ENCODE measurements around the gene UQCC5. TPM values are rescaled to one million over a fixed set of nuclear protein-coding genes. Genes with fewer than 3 reads are reported as not detected.

UQCC5 gene
- total RNA-seq, 1 experiment from 2014 or later = 10.3 TPM

GRCh38 chr3:52554026-52554755 lies 17.8 kb downstream of the UQCC5 start:
- TF ChIP-seq, protein P1, sequence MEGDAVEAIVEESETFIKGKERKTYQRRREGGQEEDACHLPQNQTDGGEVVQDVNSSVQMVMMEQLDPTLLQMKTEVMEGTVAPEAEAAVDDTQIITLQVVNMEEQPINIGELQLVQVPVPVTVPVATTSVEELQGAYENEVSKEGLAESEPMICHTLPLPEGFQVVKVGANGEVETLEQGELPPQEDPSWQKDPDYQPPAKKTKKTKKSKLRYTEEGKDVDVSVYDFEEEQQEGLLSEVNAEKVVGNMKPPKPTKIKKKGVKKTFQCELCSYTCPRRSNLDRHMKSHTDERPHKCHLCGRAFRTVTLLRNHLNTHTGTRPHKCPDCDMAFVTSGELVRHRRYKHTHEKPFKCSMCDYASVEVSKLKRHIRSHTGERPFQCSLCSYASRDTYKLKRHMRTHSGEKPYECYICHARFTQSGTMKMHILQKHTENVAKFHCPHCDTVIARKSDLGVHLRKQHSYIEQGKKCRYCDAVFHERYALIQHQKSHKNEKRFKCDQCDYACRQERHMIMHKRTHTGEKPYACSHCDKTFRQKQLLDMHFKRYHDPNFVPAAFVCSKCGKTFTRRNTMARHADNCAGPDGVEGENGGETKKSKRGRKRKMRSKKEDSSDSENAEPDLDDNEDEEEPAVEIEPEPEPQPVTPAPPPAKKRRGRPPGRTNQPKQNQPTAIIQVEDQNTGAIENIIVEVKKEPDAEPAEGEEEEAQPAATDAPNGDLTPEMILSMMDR (conservative IDR thresholded peaks at IDR 0.05; ENCODE audit: low read depth, low read length) = no peak
- no peak for TF ChIP-seq EZH2 (IDR thresholded peaks at IDR 0.05; ENCODE audit: borderline replicate concordance, low read depth, low read length, poor library complexity, severe bottlenecking)
- no peak for DNase-seq (ENCODE audit: low spot score)
- POLR2A ChIA-PET (ENCODE audit: low non-redundant PET) = interaction anchor here (0.7 kb wide), 1 partner anchor 36 kb away, joined by 11 read pairs; no protein-coding TSS in a partner anchor
- intact Hi-C loops (cut with micrococcal nuclease; ENCODE audit: unreplicated experiment) = no loop called here
- no peaks in the 10 kb centered on the region for H3K4me1 ChIP-seq (ENCODE audit: insufficient read depth, low read length, poor library complexity, severe bottlenecking)
- H3K4me3 ChIP-seq (ENCODE audit: low read depth, low read length, poor library complexity, severe bottlenecking) = no peak overlapping the region
- no peak overlapping the region for H3K27ac ChIP-seq (ENCODE audit: low read depth, low read length, poor library complexity, severe bottlenecking)
- CTCF ChIA-PET = no interaction called here
- no peaks in the 10 kb centered on the region for H3K27me3 ChIP-seq (replicated peaks; ENCODE audit: insufficient read depth, low read depth, low read length, poor library complexity)
- H3K36me3 ChIP-seq (ENCODE audit: insufficient read depth, low read length, poor library complexity, severe bottlenecking) = peaks cover 11% of the 10 kb centered on the region
- BruUV-seq (replicated peaks) = no TSS peak
- H3K9me3 ChIP-seq (ENCODE audit: low read depth, low read length, poor library complexity, severe bottlenecking) = no peaks in the 10 kb centered on the region

DNA sequence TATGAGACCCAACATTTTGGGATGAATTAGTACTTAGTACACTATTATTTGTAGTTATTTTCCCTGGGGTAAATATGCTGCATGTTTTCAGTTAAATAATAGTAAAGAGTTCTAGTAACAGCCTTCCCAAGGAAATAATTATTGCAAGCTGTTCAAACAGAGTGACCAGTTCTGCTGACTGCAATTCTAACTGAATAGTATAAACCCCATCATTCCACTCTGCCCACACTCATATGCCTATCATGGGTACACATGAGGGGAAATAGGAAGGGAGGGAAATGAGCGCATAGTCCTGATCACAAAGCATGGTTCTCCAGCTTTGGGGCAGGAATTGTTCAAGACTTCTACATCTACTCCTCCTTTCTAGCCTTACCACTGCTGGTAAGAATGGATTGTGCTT lies 18.7 kb downstream of the UQCC5 start:
- no peaks in the 10 kb centered on the region for H3K27me3 ChIP-seq (replicated peaks; ENCODE audit: insufficient read depth, low read depth, low read length, poor library complexity)
- no TSS peak for BruUV-seq (replicated peaks)
- no peak for DNase-seq (ENCODE audit: low spot score)
- H3K27ac ChIP-seq (ENCODE audit: low read depth, low read length, poor library complexity, severe bottlenecking) = no peak overlapping the region
- H3K4me3 ChIP-seq (ENCODE audit: low read depth, low read length, poor library complexity, severe bottlenecking) = no peak overlapping the region
- TF ChIP-seq EZH2 (IDR thresholded peaks at IDR 0.05; ENCODE audit: borderline replicate concordance, low read depth, low read length, poor library complexity, severe bottlenecking) = no peak
- TF ChIP-seq, protein P1 (conservative IDR thresholded peaks at IDR 0.05; ENCODE audit: low read depth, low read length) = no peak
- no peaks in the 10 kb centered on the region for H3K9me3 ChIP-seq (ENCODE audit: low read depth, low read length, poor library complexity, severe bottlenecking)
- intact Hi-C loops (cut with micrococcal nuclease; ENCODE audit: unreplicated experiment) = no loop called here
- ChIA-PET CTCF (no interaction called here), POLR2A (ENCODE audit: low non-redundant PET) (no interaction called here)
- no peaks in the 10 kb centered on the region for H3K4me1 ChIP-seq (ENCODE audit: insufficient read depth, low read length, poor library complexity, severe bottlenecking)
- H3K36me3 ChIP-seq (ENCODE audit: insufficient read depth, low read length, poor library complexity, severe bottlenecking) = peaks cover 17% of the 10 kb centered on the region

DNA sequence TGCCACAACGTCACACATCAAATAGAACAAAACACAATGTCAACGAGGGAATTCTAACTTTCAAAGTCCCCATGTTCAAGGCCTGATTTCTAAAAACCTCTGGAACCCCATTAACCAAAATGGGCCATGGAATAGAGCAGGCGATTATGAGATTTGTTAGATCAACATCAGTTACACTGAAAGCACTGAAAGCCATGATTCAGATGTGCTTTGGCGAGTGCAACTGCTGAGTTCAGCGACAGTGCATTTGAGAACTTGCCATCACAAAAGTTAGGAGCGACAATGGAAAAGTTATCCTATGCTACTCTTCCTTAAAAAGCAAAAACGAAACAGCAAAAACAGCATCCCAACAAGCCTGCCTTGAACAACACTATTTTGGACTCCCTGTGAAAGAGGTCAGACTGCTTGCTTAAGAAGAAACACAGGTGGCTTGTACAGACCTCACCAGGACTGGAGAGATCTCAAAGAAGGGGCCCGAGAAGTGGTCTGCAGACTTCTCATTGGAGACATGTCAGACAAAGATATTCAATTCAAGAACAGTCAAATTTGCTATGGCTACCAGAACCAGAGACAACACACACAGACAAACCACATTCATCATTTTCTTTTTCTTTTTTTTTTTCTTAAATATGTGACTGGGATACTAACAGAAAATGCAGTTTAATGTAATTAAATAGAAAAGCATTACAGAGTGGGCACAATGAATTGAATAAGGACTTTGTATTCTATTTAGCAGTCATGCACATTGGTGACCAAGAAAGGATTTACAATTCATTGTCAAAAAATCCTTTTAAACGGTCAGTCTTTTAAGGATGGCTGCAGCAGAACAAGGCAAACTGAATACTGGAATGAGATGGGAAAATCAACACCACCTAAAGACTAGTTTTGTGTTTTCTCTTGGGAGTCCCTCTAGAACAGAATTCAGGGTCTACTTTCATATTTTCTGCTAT lies 20.9 kb downstream of the UQCC5 start:
- Histone ChIP-seq H3K4me3 (ENCODE audit: low read depth, low read length, poor library complexity, severe bottlenecking) (no peak overlapping the region), H3K9me3 (ENCODE audit: low read depth, low read length, poor library complexity, severe bottlenecking) (no peaks in the 10 kb centered on the region), H3K36me3 (ENCODE audit: insufficient read depth, low read length, poor library complexity, severe bottlenecking) (peaks cover 17% of the 10 kb centered on the region), H3K4me1 (ENCODE audit: insufficient read depth, low read length, poor library complexity, severe bottlenecking) (no peaks in the 10 kb centered on the region), H3K27ac (ENCODE audit: low read depth, low read length, poor library complexity, severe bottlenecking) (no peak overlapping the region), H3K27me3 (replicated peaks; ENCODE audit: insufficient read depth, low read depth, low read length, poor library complexity) (no peaks in the 10 kb centered on the region)
- no TSS peak for BruUV-seq (replicated peaks)
- no peak for DNase-seq (ENCODE audit: low spot score)
- TF ChIP-seq, protein P1 (conservative IDR thresholded peaks at IDR 0.05; ENCODE audit: low read depth, low read length) = no peak
- TF ChIP-seq EZH2 (IDR thresholded peaks at IDR 0.05; ENCODE audit: borderline replicate concordance, low read depth, low read length, poor library complexity, severe bottlenecking) = no peak
- CTCF ChIA-PET = no interaction called here
- POLR2A ChIA-PET (ENCODE audit: low non-redundant PET) = no interaction called here
- intact Hi-C loops (cut with micrococcal nuclease; ENCODE audit: unreplicated experiment) = no loop called here

Measured in A673 (cell line).